Activated CD8-positive, alpha-beta memory T cell treated with anti-CD3 and anti-CD28 coated beads for 4 hours (primary cell): ENCODE results near the gene CGREF1.
"Not testable (repeated sequence)": the region's sequence is repeated elsewhere in the genome, so short reads cannot be mapped to it uniquely, and the experiment has no call there.

ENCODE experiments used
- DNase-seq, 2 donors: peaks; one replicate each; pipeline ENCODE4 v3.0.0-alpha.2; 2020; ENCODE audit warnings: low read depth in 2 of 2

Gene CGREF1

GRCh38 chr2:27137322-27137935, 18.5 kb upstream of the CGREF1 start:
- no peak for DNase-seq

DNA sequence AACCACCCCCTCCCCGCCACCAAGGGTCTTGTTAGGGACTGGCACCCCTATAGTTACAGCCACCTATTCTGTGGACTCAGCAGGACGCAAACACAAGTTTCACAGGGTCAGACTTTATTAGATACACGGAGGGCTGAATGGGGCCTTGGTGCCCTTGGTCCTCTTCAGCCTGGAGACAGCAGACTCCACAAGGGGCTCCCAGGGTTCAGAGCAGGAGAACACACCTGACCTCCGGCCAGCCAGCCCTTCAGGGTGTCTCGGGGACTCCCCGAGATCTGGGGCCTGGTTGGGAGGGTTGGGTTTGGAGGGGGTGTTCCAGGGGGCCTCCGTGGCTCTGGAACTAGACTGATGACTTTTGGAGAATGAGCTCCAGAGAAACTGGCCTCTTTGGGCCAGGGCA, 17.8 kb upstream of the CGREF1 start:
- no peak for DNase-seq

DNA sequence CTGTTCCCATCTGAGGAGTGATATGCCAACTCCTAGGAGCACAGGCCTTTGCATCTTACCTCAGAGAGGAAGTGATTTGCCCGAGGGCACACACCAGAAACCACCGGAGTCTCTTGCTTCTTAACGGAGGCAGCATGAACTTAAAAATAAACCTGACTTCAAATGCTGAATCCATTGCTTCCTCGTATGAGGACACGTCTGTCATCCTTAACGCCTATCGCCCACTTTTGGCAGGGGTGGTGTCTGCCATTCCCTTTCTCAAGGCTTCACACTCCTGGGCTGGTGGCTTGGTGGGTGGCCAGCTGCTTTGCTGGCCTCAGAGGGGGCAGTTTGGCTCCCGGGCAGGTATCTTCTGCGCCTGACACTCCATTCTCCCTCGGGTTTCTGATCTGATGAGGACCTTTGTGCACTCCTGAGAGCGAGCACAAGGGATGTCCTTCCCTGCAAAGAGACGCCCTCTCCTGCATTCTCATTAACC, 16.6 kb upstream of the CGREF1 start:
- DNase-seq: no peak

GRCh38 chr2:27134781-27135477, 16.0 kb upstream of the CGREF1 start:
- no peak for DNase-seq

GRCh38 chr2:27133905-27134780, 15.2 kb upstream of the CGREF1 start, which contains the start of gene PREB:
PREB (minus strand) TSS chr2:27134636; CDS start chr2:27134421, 215 bp downstream.
- peak; percentile 96 to 97 for DNase-seq

DNA sequence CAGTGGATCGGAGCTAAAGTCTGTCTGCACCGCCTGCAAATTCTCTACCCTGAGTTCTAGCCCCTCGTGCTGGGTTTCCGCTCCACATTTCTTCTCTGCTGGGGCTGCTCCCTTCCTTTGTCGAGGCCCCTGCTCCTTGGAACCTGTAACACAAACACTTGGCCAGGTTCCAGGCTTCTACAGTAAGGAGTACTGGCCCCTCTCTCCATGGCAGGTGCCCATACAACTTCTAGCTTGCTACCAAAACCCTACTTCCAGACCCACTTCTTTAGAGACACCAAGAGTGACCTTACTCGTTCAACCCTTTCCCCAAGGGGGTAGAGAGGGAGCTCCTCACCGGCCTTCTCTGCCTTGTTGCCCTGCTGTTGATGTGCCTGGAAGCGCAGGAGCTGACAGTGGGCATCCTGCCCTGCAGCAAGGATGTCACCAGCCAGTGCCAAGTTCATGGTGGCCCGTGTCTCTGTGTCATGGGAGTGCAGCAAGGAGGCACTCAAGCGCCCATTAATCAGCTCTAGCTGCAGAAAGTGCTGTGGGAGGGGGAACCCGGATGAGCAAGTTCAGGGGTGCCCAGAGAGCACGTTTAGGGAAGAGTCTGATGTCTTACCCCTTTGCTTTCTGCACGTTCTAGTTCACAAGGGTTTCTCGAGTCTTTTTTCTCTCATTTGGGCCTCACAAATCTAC, 14.4 kb upstream of the CGREF1 start:
- no peak for DNase-seq

DNA sequence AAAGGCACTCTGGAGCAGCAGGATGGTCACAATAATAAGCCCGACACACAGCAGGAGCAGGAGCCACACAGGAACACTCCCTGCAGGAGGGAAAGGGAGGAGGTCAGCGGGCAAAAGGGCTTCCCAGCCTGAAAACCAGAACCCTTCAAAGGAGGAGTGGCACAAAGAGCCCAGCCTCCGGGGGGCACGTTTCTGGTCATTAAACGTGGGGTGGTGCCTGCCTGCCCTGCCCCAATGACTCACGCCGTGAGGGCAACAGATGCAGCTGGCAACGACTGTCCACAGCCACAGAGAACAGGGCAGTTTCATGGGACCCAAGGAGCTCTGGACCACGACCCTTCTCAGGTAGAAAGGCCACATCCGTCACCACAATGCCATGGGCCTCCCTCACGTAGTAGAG, 12.5 kb upstream of the CGREF1 start:
- no peak for DNase-seq

GRCh38 chr2:27130396-27130795, 11.5 kb upstream of the CGREF1 start:
- DNase-seq: no peak

DNA sequence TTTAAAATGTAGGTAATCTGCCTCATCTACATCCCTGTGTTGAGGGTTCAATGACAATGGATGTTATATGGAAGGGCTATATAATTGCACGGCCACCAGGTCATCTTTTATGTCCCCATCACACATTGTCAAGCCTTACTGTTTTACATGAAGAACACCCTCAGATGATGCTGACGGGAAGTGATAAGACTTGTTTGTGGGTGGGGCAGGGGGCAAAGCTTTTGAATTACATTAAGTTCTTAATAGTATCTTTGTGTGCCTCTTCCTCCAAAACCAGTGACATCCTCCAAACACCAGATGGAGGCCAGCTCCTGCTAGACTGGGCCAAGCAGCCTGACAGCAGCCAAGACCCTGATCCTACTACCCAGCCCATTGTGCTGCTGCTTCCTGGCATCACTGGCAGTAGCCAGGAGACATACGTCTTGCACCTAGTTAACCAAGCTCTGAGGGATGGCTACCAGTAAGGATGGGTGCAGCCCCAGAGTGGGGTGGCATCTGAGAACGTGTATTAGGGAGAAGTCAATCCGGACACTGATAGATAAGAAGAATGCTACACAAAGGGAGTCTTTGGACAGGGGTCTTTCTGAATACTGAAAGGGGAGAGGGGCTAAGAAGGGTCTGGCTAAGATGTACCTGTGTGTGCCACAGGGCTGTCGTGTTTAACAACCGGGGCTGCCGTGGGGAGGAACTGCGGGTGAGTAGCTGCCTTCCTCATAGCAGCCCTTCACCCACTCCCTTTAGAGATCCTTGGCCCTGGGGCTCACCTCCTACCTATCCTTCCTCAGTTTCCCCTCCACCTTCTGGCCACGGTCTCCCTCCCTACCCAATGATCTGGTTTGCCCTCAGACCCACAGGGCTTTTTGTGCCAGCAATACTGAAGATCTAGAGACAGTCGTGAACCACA, 10.0 kb upstream of the CGREF1 start:
- DNase-seq: no peak

DNA sequence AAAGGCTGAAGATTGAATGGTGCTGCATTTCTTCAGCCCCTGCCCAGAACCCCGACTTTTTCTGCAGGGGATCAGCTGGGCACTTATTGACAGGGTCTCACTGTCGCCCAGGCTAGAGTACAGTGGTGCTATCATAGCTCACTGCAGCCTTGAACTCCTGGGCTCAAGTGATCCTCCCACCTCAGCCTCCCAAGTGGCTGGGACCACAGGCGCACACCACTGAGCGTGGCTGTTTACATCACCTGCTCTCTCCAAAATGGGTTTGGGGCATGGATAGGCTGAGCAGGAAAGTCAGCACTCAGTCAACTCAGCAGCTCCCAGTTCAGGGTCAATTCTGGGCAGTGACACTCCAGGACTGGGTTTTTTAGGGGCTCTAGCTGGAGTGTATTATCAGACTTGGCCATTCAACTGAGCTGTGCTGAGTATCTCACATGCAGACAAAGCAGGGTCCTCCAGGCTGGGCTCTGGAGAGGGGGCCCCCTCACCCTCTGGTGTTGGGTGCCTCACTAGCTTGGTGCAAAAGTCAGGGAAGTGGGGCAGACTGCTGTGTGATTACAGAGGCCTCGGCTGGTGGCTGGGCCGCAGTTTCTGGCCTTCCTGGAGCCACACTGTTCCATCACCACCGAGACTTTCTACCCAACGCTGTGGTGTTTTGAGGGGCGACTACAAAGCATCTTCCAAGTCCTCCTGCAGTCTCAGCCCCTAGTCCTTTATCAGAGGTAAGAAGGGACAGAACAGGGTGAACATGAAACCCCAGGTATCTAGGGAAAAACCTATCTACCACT, 9.1 kb upstream of the CGREF1 start:
- DNase-seq: no peak

- no peak for DNase-seq
Observed at GRCh38 chr2:27126252-27126710, 7.4 kb upstream of the CGREF1 start.

- DNase-seq: no peak
Observed at GRCh38 chr2:27125104-27125503, 6.2 kb upstream of the CGREF1 start.

DNA sequence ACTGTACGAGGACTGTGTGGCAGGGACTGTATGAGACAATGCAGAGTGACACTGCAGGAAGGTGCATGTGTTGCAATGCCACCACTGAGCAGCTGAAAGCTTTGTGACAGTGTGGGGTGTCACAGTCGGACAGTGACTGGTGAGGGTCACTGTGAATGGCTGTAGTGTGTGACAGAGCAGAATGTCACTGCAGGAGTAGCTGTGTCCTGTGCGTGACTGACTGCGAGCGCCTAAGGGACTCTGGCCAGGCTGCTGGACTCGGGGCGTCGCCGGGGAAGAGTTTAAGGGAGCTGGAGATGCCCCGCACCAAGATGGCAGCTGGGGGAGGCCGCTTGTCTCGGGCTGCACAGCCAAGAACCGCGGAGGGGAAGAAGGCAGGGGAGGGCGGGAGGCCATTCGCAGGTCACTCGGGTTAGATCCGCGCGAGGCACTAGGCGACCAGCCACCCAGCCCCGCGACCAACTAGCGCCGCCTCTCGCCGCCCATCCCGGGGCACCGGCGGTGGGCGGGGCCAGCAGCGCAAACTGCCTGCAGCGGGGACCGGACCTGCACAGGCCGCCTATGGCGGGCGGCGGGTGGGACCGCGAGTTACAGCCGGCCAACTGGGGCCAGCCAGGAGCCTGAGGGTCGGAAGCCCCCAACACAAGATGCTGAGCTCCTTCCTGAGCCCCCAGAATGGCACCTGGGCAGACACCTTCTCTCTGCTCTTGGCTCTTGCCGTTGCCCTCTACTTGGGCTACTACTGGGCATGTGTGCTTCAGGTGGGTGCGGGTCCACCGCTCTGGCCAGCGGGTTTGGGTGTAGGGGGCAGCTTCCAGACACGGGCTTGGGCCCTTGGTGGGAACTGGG, 4.6 kb upstream of the CGREF1 start, which contains the start of gene ABHD1:
TSS of gene ABHD1 (plus strand) at position 514 of the 849 bp plus-strand sequence. CDS start at position 648, 134 bp downstream.
- DNase-seq: peak; percentile 28 to 40

DNA sequence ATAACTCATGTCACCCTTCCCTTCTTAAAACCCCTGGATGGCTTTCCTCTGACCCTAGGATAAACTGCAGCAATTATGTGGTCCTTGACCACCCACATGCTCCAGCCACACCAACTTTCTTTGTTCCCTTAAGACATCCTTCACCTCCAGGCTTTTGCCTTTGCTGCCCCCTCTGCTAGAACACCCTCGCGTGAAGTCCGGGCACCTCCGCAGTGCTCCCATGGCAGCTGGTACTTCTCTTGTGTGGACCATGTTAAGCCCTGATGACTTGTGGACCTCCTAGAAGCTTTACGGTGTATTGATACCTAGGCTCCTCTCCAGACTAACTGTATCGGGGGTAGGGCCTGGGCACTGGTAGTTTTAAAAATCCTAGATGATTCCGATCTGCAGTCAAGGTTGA, 3.9 kb upstream of the CGREF1 start:
- no peak for DNase-seq

DNA sequence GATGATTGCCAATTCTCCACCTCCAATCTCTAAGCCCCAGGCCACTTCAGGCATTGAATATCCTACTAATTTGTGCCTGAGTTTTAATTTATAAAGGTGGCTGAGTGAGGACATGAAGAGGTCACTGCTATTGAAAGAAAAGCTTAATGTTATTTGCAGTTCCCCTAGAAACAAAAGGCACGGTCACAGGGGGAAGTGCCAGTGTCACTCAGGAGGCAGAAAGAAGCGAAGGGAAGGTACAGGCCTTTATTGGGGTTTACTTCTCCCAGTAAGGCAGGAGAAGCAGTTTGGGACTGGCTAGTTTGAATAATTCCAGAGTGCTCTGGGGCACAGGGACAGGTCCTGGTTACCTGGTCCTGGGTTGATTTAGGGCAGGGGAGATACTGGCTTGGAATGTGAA, 3.0 kb upstream of the CGREF1 start:
- no peak for DNase-seq

GRCh38 chr2:27119330-27119670, 372 bp upstream of the CGREF1 start:
- DNase-seq: not testable (repeated sequence)

DNA sequence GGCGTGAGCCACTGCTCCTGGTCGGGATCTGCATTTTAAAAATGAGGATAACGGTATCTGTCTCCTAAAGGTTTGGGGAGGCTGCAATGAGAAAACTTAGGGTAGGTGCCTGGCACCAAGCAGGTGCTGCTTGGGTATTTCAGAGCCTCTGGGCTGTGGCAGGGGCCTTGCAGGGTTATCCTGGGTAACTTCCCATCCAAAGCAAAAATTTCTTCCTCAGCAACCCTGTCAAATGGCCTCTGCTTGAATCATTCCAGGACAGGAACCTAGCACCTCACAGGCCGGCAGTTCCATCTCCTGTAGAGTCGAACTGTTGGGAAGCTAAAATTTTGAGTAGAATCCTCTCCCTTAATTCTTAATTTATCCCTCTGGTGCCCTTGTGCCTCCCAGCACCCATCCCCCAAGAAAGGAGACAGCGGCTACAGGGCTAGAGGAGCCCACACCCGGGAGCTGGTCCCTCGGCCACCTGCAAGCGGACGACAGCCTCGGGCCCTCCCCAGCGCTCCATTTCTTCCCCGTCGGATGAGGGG, 868 bp downstream of the CGREF1 start:
- DNase-seq: no peak

DNA sequence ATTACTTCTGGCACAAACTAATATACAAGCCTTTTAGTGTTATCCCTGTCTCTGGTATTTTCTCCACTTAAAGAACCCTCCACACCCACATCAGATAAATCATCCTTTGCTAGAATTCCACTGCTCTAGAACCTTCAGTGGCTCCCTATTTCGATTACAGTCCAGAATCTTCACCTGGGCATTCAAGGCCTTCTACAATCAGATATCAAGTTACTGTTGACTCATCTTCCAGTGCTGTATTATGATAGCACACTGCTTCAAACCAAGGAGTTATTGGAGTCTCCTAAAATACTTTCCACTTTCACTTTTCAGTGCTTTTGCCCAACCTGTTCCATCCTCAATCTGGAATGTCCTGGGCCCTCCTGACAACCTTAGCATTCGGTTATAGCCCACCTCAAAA, 3.4 kb downstream of the CGREF1 start:
- DNase-seq: no peak
